WTC11 (cell line): ENCODE results near the gene PNMA3. TPM values are rescaled to one million over a fixed set of nuclear protein-coding genes. Genes with fewer than 3 reads are reported as not detected.

ENCODE experiments used
- ATAC-seq: fragments of 200-7000 bp; cut with Tn5 transposase; 2 replicates; pipeline ENCODE4 v1.10.0; 2021; ENCODE audit warnings: mild to moderate bottlenecking, moderate library complexity
- CTCF ChIA-PET: fragments of 300-600 bp; sonication (Branson Sonifier 250); formaldehyde crosslinking; loops from one replicate; lab custom pipeline; 2021; ENCODE audit warnings: antibody characterized with exemption; lab: Charles Lee
- POLR2A ChIA-PET: fragments of 350-600 bp; sonication (Branson Sonifier 250); formaldehyde crosslinking; loops from one replicate; lab custom pipeline; 2021; ENCODE audit warnings: antibody characterized with exemption; lab: Charles Lee
- DNase-seq: peaks from one replicate; pipeline ENCODE4 v3.0.0; 2021; ENCODE audit warnings: low spot score
- H3K27ac Mint-ChIP-seq: 2 replicates; pipeline ENCODE4 v1.8.0; 2021; ENCODE audit warnings: mixed read lengths
- H3K27me3 Mint-ChIP-seq: 2 replicates; pipeline ENCODE4 v1.8.0; 2021; ENCODE audit warnings: low read depth, mild to moderate bottlenecking, moderate library complexity, mixed read lengths
- H3K36me3 Mint-ChIP-seq: 2 replicates; pipeline ENCODE4 v1.8.0; 2021; ENCODE audit warnings: mixed read lengths
- H3K4me1 Mint-ChIP-seq: 2 replicates; pipeline ENCODE4 v1.8.0; 2022; ENCODE audit warnings: mixed read lengths
- H3K4me3 Mint-ChIP-seq: 2 replicates; pipeline ENCODE4 v1.8.0; 2021; ENCODE audit warnings: mild to moderate bottlenecking, moderate library complexity, mixed read lengths
- H3K9me3 Mint-ChIP-seq: 2 replicates; pipeline ENCODE4 v1.8.0; 2021; ENCODE audit warnings: mixed read lengths
- ATF2 ChIP-seq: sonication (generic); formaldehyde crosslinking; IDR thresholded peaks from 2 replicates; pipeline ENCODE4 v1.8.1; 2022; ENCODE audit warnings: low read depth, missing genetic modification reagents, borderline replicate concordance
- CBFB ChIP-seq: sonication (generic); formaldehyde crosslinking; IDR thresholded peaks from 2 replicates; pipeline ENCODE4 v1.8.1; 2022; ENCODE audit warnings: mild to moderate bottlenecking, low read depth, missing genetic modification reagents
- KAT7 ChIP-seq: sonication (generic); formaldehyde crosslinking; IDR thresholded peaks from 2 replicates; pipeline ENCODE4 v1.8.1; 2023; ENCODE audit warnings: missing genetic modification reagents, mild to moderate bottlenecking, borderline replicate concordance
- NFE2L1 ChIP-seq: sonication (generic); formaldehyde crosslinking; IDR thresholded peaks from 2 replicates; pipeline ENCODE4 v1.8.1; 2023; ENCODE audit warnings: missing genetic modification reagents
- PREB ChIP-seq: sonication (generic); formaldehyde crosslinking; IDR thresholded peaks from 2 replicates; pipeline ENCODE4 v1.8.1; 2022; ENCODE audit warnings: mild to moderate bottlenecking, missing genetic modification reagents, moderate library complexity, borderline replicate concordance
- PRRX2 ChIP-seq: fragments of 250-450 bp; sonication (Bioruptor Pico); IDR thresholded peaks from 2 replicates; pipeline ENCODE4 v1.8.0; 2021; ENCODE audit warnings: mild to moderate bottlenecking
- TEAD1 ChIP-seq: sonication (generic); formaldehyde crosslinking; IDR thresholded peaks from 2 replicates; pipeline ENCODE4 v1.8.0; 2022; ENCODE audit warnings: mild to moderate bottlenecking, missing genetic modification reagents
- USF1 ChIP-seq: sonication (generic); formaldehyde crosslinking; IDR thresholded peaks from 2 replicates; pipeline ENCODE4 v1.8.0; 2022; ENCODE audit warnings: mild to moderate bottlenecking, missing genetic modification reagents
- ZNF232 ChIP-seq: sonication (generic); formaldehyde crosslinking; IDR thresholded peaks from 2 replicates; pipeline ENCODE4 v1.8.0; 2022; ENCODE audit warnings: mild to moderate bottlenecking, missing genetic modification reagents
- total RNA-seq: library from RNA; stranded (reverse); gene quantifications from 3 replicates; pipeline ENCODE4 v1.2.3, GENCODE V29; 2021
- TF ChIP-seq, protein P1 (sequence below): sonication (generic); formaldehyde crosslinking; IDR thresholded peaks from 2 replicates; pipeline ENCODE4 v1.8.0; 2022; ENCODE audit warnings: mild to moderate bottlenecking, missing genetic modification reagents
- TF ChIP-seq, protein P2 (sequence below): fragments of 250-450 bp; sonication (Bioruptor Pico); conservative IDR thresholded peaks from 2 replicates; pipeline ENCODE4 v1.9.0; 2021; ENCODE audit warnings: mild to moderate bottlenecking
- TF ChIP-seq, protein P3 (sequence below): sonication (generic); formaldehyde crosslinking; IDR thresholded peaks from 2 replicates; pipeline ENCODE4 v1.8.0; 2022; ENCODE audit warnings: mild to moderate bottlenecking, missing genetic modification reagents

The PNMA3 gene
- total RNA-seq, 1 experiment from 2014 or later, result 3.7 TPM

DNA sequence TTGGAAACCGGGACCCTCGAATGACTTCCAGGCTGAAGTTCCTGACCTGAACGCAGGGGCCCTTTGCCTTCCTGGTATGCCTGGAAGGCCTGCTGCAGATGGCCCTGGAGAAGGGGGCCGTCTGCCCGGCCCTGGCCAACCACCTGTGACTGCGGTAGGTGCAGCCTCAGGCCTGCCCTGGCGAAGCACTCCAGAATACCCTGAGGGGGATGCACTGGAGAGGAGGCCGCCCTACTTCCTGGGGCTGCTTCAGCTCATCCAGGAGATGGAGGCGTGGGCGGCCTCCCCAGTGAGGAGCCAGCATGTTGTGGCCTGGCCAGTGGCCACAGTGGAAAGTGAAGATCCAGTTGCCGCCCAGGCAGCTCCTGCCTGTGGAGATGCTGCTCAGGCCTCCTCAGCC is 26.4 kb upstream of the PNMA3 start:
- ChIA-PET POLR2A (no interaction called here), CTCF (interaction anchor here (1.0 to 1.2 kb wide), 2 partner anchors 88 to 89 kb away, joined by 3 to 6 read pairs; no protein-coding TSS in a partner anchor)
- TF ChIP-seq TEAD1 (no peak), ZNF232 (CRISPR knock-in tag) (no peak)
- TF ChIP-seq, protein P1, sequence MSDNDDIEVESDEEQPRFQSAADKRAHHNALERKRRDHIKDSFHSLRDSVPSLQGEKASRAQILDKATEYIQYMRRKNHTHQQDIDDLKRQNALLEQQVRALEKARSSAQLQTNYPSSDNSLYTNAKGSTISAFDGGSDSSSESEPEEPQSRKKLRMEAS (CRISPR knock-in tag), result no peak
- TF ChIP-seq, protein P2, sequence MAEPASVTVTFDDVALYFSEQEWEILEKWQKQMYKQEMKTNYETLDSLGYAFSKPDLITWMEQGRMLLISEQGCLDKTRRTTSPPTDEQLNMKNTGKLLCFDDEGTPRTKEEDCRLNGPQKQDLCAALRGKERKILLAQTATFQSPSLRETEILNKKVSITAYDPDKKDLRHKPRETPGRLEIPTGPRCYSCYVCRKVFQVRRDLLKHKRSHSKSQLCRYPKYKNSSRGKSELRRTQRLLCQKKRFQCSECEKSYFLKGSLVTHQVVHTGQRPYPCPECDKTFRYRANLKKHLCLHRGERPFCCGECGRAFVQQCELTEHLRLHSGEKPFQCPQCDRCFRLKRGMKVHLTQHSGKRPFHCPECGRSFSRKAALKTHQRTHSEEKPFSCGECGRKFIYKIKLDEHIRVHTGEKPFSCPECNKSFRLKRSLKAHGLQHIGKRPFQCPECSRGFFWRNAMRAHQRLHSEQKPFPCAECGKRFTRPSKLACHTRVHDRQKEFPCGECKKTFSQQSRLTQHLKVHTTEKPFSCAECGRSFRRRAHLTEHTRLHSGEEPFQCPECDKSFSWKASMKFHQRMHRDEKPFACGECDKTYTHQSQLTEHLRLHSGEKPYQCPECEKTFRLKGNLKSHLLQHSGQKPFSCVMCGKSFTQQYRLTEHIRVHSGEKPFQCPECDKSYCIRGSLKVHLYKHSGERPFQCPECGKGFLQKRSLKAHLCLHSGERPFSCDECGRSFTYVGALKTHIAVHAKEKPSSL (CRISPR knock-in tag), result no peak
- no peak overlapping the region for H3K27ac Mint-ChIP-seq
- peaks cover 6% of the 10 kb centered on the region for H3K9me3 Mint-ChIP-seq
- H3K4me3 Mint-ChIP-seq, result no peak overlapping the region
- no peaks in the 10 kb centered on the region for H3K36me3 Mint-ChIP-seq
- DNase-seq (no peak), ATAC-seq (no peak)
- no peaks in the 10 kb centered on the region for H3K4me1 Mint-ChIP-seq
- peaks cover 17% of the 10 kb centered on the region for H3K27me3 Mint-ChIP-seq

GRCh38 chrX:153030801-153031200 is 25.5 kb upstream of the PNMA3 start:
- CTCF ChIA-PET, result interaction anchor here (1.0 kb wide), 1 partner anchor 89 kb away, joined by 3 read pairs; no protein-coding TSS in a partner anchor
- Mint-ChIP-seq H3K36me3 (no peaks in the 10 kb centered on the region), H3K27ac (no peak overlapping the region)

More at GRCh38 chrX:153030801-153031200, 25.5 kb upstream of the PNMA3 start:
- Mint-ChIP-seq H3K9me3 (peaks cover 13% of the 10 kb centered on the region), H3K4me3 (no peak overlapping the region), H3K4me1 (no peaks in the 10 kb centered on the region), H3K27me3 (peaks cover 13% of the 10 kb centered on the region)
- POLR2A ChIA-PET, result no interaction called here
- TF ChIP-seq NFE2L1 (CRISPR knock-in tag) (no peak), CBFB (CRISPR knock-in tag) (no peak), USF1 (CRISPR knock-in tag) (no peak), ATF2 (CRISPR knock-in tag) (no peak), KAT7 (CRISPR knock-in tag) (no peak), PRRX2 (no peak), PREB (CRISPR knock-in tag) (no peak)
- TF ChIP-seq, protein P3, sequence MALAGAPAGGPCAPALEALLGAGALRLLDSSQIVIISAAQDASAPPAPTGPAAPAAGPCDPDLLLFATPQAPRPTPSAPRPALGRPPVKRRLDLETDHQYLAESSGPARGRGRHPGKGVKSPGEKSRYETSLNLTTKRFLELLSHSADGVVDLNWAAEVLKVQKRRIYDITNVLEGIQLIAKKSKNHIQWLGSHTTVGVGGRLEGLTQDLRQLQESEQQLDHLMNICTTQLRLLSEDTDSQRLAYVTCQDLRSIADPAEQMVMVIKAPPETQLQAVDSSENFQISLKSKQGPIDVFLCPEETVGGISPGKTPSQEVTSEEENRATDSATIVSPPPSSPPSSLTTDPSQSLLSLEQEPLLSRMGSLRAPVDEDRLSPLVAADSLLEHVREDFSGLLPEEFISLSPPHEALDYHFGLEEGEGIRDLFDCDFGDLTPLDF, result no peak
- ATAC-seq (no peak), DNase-seq (no peak)
